Measurements from ENCODE around the gene VPS13D. TPM values are rescaled to one million over a fixed set of nuclear protein-coding genes. Genes with fewer than 3 reads are reported as not detected.
A peak's percentile ranks its signal among the peaks of the same experiment; 100 is the strongest.

VPS13D gene
- total RNA-seq, 2 donors from 2014 or later: 54.3 to 56.0 TPM

GRCh38 chr1:12272770-12273169 is 42.9 kb downstream of the VPS13D start:
- Histone ChIP-seq H3K36me3 (peaks cover 22% of the 10 kb centered on the region), H3K4me3 (no peak overlapping the region), H3K27me3 (no peaks in the 10 kb centered on the region), H3K9ac (ENCODE audit: low read depth in 2 of 2, low read length in 2 of 2) (no peak overlapping the region), H3K4me1 (no peaks in the 10 kb centered on the region), H3K9me3 (no peaks in the 10 kb centered on the region), H3K27ac (no peak overlapping the region)
- DNase-seq: no peak
- no peak for TF ChIP-seq CTCF (IDR thresholded peaks at IDR 0.05)
- intact Hi-C loops (cut with DNase I): loop anchor here (5.0 kb wide), 1 partner anchor 385 kb away; no protein-coding TSS in a partner anchor

GRCh38 chr1:12275370-12275769 is 45.5 kb downstream of the VPS13D start:
- no peak overlapping the region for H3K9ac ChIP-seq (ENCODE audit: low read depth in 2 of 2, low read length in 2 of 2)
- H3K27me3 ChIP-seq: no peaks in the 10 kb centered on the region
- no peaks in the 10 kb centered on the region for H3K9me3 ChIP-seq
- peak; percentile 45 for TF ChIP-seq CTCF (IDR thresholded peaks at IDR 0.05)
- H3K27ac ChIP-seq: no peak overlapping the region
- intact Hi-C loops (cut with DNase I): no loop called here
- no peaks in the 10 kb centered on the region for H3K4me1 ChIP-seq
- H3K36me3 ChIP-seq: peaks cover 13% of the 10 kb centered on the region
- H3K4me3 ChIP-seq: no peak overlapping the region
- peak; percentile 36 for DNase-seq

- Histone ChIP-seq H3K9ac (ENCODE audit: low read depth in 2 of 2, low read length in 2 of 2) (no peak overlapping the region), H3K4me3 (no peak overlapping the region), H3K36me3 (peaks cover 8% of the 10 kb centered on the region), H3K4me1 (no peaks in the 10 kb centered on the region), H3K27me3 (no peaks in the 10 kb centered on the region), H3K27ac (no peak overlapping the region), H3K9me3 (no peaks in the 10 kb centered on the region)
- intact Hi-C loops (cut with DNase I): no loop called here
- TF ChIP-seq CTCF (IDR thresholded peaks at IDR 0.05): peak; percentile 20
- no peak for DNase-seq
These were observed 46.4 kb downstream of the VPS13D start for GRCh38 chr1:12276225-12276624.

- no peaks in the 10 kb centered on the region for H3K9me3 ChIP-seq
- TF ChIP-seq CTCF (IDR thresholded peaks at IDR 0.05): no peak
- H3K4me1 ChIP-seq: no peaks in the 10 kb centered on the region
- intact Hi-C loops (cut with DNase I): no loop called here
- no peak overlapping the region for H3K27ac ChIP-seq
- no peak for DNase-seq
- H3K4me3 ChIP-seq: no peak overlapping the region
- no peak overlapping the region for H3K9ac ChIP-seq (ENCODE audit: low read depth in 2 of 2, low read length in 2 of 2)
- H3K36me3 ChIP-seq: peaks cover 7% of the 10 kb centered on the region
- H3K27me3 ChIP-seq: no peaks in the 10 kb centered on the region
These were observed 49.2 kb downstream of the VPS13D start for GRCh38 chr1:12279003-12279402.

GRCh38 chr1:12279728-12280464 is 50.1 kb downstream of the VPS13D start:
- peaks cover 7% of the 10 kb centered on the region for H3K36me3 ChIP-seq
- no peak for TF ChIP-seq CTCF (IDR thresholded peaks at IDR 0.05)
- H3K27me3 ChIP-seq: no peaks in the 10 kb centered on the region

More at GRCh38 chr1:12279728-12280464, 50.1 kb downstream of the VPS13D start:
- Histone ChIP-seq H3K4me1 (no peaks in the 10 kb centered on the region), H3K4me3 (no peak overlapping the region), H3K27ac (no peak overlapping the region), H3K9me3 (no peaks in the 10 kb centered on the region), H3K9ac (ENCODE audit: low read depth in 2 of 2, low read length in 2 of 2) (no peak overlapping the region)
- no peak for DNase-seq
- intact Hi-C loops (cut with DNase I): no loop called here

Measured in colonic mucosa (tissue), 4 donors.